Stomach (tissue), 4 donors: ENCODE measurements around the gene ERBB4.

Experiments
- POLR2A ChIP-seq, 4 donors: fragments of 450-650 bp; IDR thresholded peaks; one replicate each; pipeline ENCODE4 v1.6.1; 2016; ENCODE audit warnings: antibody characterized with exemption in 4 of 4, control low read depth in 2 of 4, mild to moderate bottlenecking in 1 of 4, moderate library complexity in 1 of 4
- POLR2AphosphoS5 ChIP-seq, 3 donors: sonication (generic); formaldehyde crosslinking; IDR thresholded peaks; one replicate each; pipeline ENCODE4 v1.6.1; 2016; ENCODE audit warnings: antibody characterized with exemption in 3 of 3

- no peak for TF ChIP-seq POLR2AphosphoS5 (IDR thresholded peaks at IDR 0.05)
- TF ChIP-seq POLR2A (IDR thresholded peaks at IDR 0.05), result no peak
Measured at GRCh38 chr2:211397764-211398163, 1140.8 kb downstream of the ERBB4 start.
